Endothelial cell (in vitro differentiated cells): ENCODE measurements around the gene KMO. TPM values are rescaled to one million over a fixed set of nuclear protein-coding genes. Genes with fewer than 3 reads are reported as not detected.

ENCODE experiments used
- DNase-seq: peaks from one replicate; pipeline ENCODE4 v3.0.0; 2021; ENCODE audit warnings: low spot score
- H3K27ac Mint-ChIP-seq: one replicate; pipeline ENCODE4 v1.8.0; 2021; ENCODE audit warnings: mixed read lengths, inconsistent platforms; ENCODE audit not compliant: unreplicated experiment
- H3K27me3 Mint-ChIP-seq: one replicate; pipeline ENCODE4 v1.8.0; 2021; ENCODE audit warnings: mild to moderate bottlenecking, moderate library complexity, mixed read lengths, inconsistent platforms; ENCODE audit not compliant: unreplicated experiment
- H3K36me3 Mint-ChIP-seq: one replicate; pipeline ENCODE4 v1.8.0; 2021; ENCODE audit warnings: mild to moderate bottlenecking, low read depth, mixed read lengths, inconsistent platforms; ENCODE audit not compliant: unreplicated experiment
- H3K4me1 Mint-ChIP-seq: one replicate; pipeline ENCODE4 v1.8.0; 2021; ENCODE audit warnings: mild to moderate bottlenecking, mixed read lengths, inconsistent platforms; ENCODE audit not compliant: unreplicated experiment
- H3K4me3 Mint-ChIP-seq: one replicate; pipeline ENCODE4 v1.8.0; 2021; ENCODE audit warnings: mild to moderate bottlenecking, mixed read lengths, inconsistent platforms; ENCODE audit not compliant: unreplicated experiment
- H3K9me3 Mint-ChIP-seq: one replicate; pipeline ENCODE4 v1.8.0; 2021; ENCODE audit warnings: mixed read lengths, inconsistent platforms; ENCODE audit not compliant: unreplicated experiment
- total RNA-seq: library from RNA; stranded (reverse); fragmentation: NEBNext Ultra II Directional; extraction: Animal tissue kit (Norgen Biotek cat#: 25700); gene quantifications from one replicate; pipeline ENCODE4 v1.2.1, GENCODE V29; 2021; ENCODE audit not compliant: unreplicated experiment
- TF ChIP-seq, protein P1 (sequence below): fragments of 200-600 bp; sonication (generic); IDR thresholded peaks from one replicate; pipeline ENCODE4 v1.5.0; 2021; ENCODE audit warnings: antibody characterized with exemption; ENCODE audit not compliant: unreplicated experiment

The KMO gene
- total RNA-seq, 1 donor from 2014 or later, result not detected

DNA sequence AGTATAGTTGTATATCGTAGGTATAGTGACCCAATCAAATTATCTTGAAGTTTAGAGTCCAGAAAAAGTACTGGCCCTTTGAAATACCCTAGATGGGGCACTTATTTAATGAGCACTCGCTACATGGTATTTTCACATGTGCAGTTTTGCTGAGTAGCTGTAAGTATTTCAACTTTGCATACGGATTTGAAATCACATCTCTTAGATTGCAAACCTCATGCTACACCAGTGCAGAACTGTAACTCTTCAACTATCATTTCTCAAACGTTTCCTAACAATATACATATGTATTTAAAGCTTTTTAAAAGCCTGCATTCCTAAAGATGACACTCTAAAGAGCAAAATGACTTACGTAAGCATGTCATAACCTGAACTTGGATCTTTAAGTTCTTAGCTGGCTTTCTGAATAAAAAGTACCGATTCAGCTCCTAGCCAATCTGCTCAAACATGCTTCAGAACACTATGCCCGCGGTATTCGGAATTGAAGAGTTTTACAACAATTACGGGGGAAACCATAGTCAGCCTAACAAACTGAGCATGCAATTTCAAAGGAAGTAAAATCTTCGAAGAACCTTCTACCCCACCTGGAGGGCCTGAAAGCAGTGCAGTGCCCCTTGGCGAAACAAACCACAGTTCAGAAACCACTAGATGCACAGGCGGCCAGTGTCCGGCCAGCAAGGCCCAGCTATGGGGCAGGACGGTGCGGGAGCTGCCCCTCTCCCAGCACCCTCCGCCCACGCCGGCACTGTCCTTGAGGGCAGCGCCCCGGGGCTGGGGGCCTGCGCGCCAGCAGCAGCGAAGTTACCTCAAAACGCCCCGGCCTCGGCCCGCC, 13.5 kb upstream of the KMO start:
- peak overlapping the region; percentile 95 for H3K4me3 Mint-ChIP-seq
- peak overlapping the region; percentile 85 for H3K27ac Mint-ChIP-seq
- TF ChIP-seq, protein P1, sequence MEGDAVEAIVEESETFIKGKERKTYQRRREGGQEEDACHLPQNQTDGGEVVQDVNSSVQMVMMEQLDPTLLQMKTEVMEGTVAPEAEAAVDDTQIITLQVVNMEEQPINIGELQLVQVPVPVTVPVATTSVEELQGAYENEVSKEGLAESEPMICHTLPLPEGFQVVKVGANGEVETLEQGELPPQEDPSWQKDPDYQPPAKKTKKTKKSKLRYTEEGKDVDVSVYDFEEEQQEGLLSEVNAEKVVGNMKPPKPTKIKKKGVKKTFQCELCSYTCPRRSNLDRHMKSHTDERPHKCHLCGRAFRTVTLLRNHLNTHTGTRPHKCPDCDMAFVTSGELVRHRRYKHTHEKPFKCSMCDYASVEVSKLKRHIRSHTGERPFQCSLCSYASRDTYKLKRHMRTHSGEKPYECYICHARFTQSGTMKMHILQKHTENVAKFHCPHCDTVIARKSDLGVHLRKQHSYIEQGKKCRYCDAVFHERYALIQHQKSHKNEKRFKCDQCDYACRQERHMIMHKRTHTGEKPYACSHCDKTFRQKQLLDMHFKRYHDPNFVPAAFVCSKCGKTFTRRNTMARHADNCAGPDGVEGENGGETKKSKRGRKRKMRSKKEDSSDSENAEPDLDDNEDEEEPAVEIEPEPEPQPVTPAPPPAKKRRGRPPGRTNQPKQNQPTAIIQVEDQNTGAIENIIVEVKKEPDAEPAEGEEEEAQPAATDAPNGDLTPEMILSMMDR, result no peak
- H3K27me3 Mint-ChIP-seq, result no peaks in the 10 kb centered on the region
- peak; percentile 42 for DNase-seq
- H3K4me1 Mint-ChIP-seq, result peaks cover 13% of the 10 kb centered on the region
- no peaks in the 10 kb centered on the region for H3K9me3 Mint-ChIP-seq
- H3K36me3 Mint-ChIP-seq, result no peaks in the 10 kb centered on the region

DNA sequence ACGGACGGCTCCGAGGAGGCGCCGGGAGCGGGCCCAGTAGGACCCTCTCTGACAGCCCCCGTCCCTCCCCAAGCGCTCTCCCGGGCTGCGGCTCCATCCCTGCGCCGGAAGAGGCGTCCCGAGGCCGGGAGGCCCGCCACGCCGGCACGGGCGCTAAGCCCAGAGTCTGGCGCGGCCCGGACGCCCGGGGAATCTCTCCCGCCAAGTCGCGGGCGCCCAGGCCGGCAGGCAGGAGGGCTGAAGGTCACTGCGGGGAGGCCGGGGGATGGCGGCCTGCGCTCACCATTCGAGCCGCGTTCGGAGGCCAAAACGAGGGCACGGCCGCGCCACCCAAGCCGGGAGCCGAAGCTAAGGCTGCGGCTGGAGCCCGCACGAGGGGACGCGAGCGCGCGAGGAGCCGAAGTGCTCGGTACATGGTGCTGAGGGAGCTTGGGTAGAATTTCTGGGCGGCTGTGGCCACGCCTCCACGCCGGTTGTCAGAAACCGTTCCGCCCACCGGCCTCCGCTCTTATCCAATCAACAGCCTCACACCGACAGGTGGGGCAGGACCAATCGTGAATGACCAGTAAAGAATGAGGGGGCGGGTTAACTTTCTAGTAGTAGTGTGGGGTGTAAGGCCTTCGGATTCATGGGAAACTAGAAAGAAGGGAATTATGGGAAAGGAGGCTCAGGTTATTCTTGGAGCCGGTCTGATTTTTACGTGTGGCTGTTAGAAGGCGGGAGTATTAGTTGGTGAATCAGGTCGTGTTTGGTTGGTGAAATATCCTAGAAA, 12.7 kb upstream of the KMO start, which contains the start of gene FH:
FH (minus strand) TSS at position 448 of the 772 bp plus-strand sequence; CDS start at position 415, 33 bp downstream.
- peak within 1 kb of the TSS; percentile 85 for H3K27ac Mint-ChIP-seq
- H3K27me3 Mint-ChIP-seq, result no peaks in the 10 kb centered on the region
- no peaks in the 10 kb centered on the region for H3K9me3 Mint-ChIP-seq
- DNase-seq, result peak; percentile 86
- H3K4me3 Mint-ChIP-seq, result peak within 1 kb of the TSS; percentile 95
- H3K4me1 Mint-ChIP-seq, result peaks cover 13% of the 10 kb centered on the region
- H3K36me3 Mint-ChIP-seq, result no peaks in the 10 kb centered on the region
- TF ChIP-seq, protein P1, result no peak

DNA sequence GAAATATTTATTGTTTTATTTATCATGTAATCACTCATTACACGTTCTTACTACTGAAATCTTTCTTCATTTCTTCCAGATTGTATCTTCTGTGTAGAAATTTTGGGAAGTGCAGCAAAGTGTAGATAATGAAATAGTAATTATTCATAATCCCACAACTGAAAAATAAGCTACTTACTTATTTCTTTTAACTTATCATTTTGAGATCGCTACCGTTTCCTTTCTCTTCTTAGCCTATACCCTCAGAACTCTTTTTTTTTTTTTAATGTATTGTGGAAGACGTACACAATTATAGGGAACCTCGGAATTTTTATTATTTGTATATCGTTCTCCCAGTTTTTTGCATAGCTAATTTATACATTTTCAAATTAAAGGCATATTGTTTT, 12.1 kb upstream of the KMO start:
- peaks cover 13% of the 10 kb centered on the region for H3K4me1 Mint-ChIP-seq
- H3K4me3 Mint-ChIP-seq, result no peak overlapping the region
- H3K9me3 Mint-ChIP-seq, result no peaks in the 10 kb centered on the region
- no peak overlapping the region for H3K27ac Mint-ChIP-seq
- H3K27me3 Mint-ChIP-seq, result no peaks in the 10 kb centered on the region
- TF ChIP-seq, protein P1, result no peak
- H3K36me3 Mint-ChIP-seq, result no peaks in the 10 kb centered on the region
- no peak for DNase-seq

DNA sequence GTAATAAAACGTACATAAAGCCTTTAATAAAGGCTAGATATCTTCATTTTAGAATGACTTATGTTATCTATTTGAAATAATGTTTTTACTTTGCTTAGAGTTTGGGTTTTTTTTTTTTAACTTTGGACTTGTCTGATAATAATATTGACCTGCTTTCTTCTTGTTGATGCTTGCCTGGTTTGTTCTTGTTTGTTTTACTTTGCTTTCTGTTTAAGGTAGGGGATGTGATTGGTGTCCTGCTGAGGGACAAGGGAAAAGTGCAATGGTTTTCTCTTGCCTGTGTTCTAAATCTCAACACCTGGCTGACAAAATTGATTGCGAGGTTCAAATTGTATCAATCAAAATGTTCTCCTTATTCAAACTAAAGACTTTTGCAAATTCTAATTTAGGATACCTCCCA, 10.5 kb upstream of the KMO start:
- TF ChIP-seq, protein P1, result no peak
- H3K36me3 Mint-ChIP-seq, result no peaks in the 10 kb centered on the region
- H3K27ac Mint-ChIP-seq, result no peak overlapping the region
- peaks cover 13% of the 10 kb centered on the region for H3K4me1 Mint-ChIP-seq
- no peaks in the 10 kb centered on the region for H3K9me3 Mint-ChIP-seq
- DNase-seq, result no peak
- no peak overlapping the region for H3K4me3 Mint-ChIP-seq
- no peaks in the 10 kb centered on the region for H3K27me3 Mint-ChIP-seq

DNA sequence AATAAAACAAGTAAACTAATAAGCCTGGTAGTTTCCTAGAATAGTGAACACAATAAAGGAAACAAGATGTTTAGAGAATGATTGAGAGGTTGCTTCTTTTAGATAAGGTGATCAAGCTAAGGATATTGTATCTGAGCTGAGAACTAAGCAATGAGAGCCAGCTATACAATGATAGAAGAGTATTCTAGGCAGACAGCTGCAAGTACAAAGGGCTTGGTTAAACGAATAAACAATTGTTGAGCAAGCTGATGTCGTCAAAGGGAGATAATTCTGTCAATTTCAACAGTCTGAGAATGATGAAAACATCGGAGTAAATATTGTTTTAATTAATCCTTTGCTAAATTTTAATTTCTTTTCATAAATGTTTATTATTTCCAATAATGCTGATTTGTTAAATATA, 7.2 kb upstream of the KMO start:
- Mint-ChIP-seq H3K4me3 (no peak overlapping the region), H3K27ac (no peak overlapping the region), H3K27me3 (no peaks in the 10 kb centered on the region), H3K4me1 (peaks cover 8% of the 10 kb centered on the region), H3K36me3 (no peaks in the 10 kb centered on the region), H3K9me3 (no peaks in the 10 kb centered on the region)
- DNase-seq, result no peak
- TF ChIP-seq, protein P1, result no peak
